Calu3 (cell line): ENCODE measurements around the gene MN1. TPM values are rescaled to one million over a fixed set of nuclear protein-coding genes. Genes with fewer than 3 reads are reported as not detected.

Experiments used
- BruUV-seq: library from RNA; stranded (reverse); fragments of 400-500 nt; replicated peaks from 2 replicates; lab custom pipeline; 2021; lab: Mats Ljungman, UMichigan
- CTCF ChIA-PET: fragments of 300-600 bp; sonication (Branson Sonifier 250); formaldehyde crosslinking; loops from one replicate; lab custom pipeline; 2022; ENCODE audit warnings: antibody characterized with exemption; lab: Charles Lee
- DNase-seq: peaks from one replicate; pipeline ENCODE4 v3.0.0; 2022
- H3K27ac Mint-ChIP-seq: one replicate; pipeline ENCODE4 v1.8.0; 2022; ENCODE audit warnings: mixed read lengths; ENCODE audit not compliant: unreplicated experiment
- H3K27me3 Mint-ChIP-seq: one replicate; pipeline ENCODE4 v1.8.0; 2022; ENCODE audit warnings: mixed read lengths; ENCODE audit not compliant: unreplicated experiment
- H3K36me3 Mint-ChIP-seq: one replicate; pipeline ENCODE4 v1.8.0; 2022; ENCODE audit warnings: mild to moderate bottlenecking, moderate library complexity, mixed read lengths; ENCODE audit not compliant: insufficient read depth, unreplicated experiment
- H3K4me1 Mint-ChIP-seq: one replicate; pipeline ENCODE4 v1.8.0; 2022; ENCODE audit warnings: mild to moderate bottlenecking, low read depth, mixed read lengths; ENCODE audit not compliant: unreplicated experiment
- H3K4me3 Mint-ChIP-seq: one replicate; pipeline ENCODE4 v1.8.0; 2022; ENCODE audit warnings: mild to moderate bottlenecking, low read depth, moderate library complexity, mixed read lengths; ENCODE audit not compliant: unreplicated experiment
- H3K9me3 Mint-ChIP-seq: one replicate; pipeline ENCODE4 v1.8.0; 2022; ENCODE audit warnings: low read depth, mixed read lengths; ENCODE audit not compliant: unreplicated experiment
- intact Hi-C: fragments of 100-400 bp; cut with micrococcal nuclease; formaldehyde crosslinking; loops from one replicate; pipeline ENCODE4 v1.10.0; 2022; ENCODE audit not compliant: unreplicated experiment
- total RNA-seq: library from RNA; stranded (reverse); gene quantifications from 2 replicates; pipeline ENCODE4 v1.2.3, GENCODE V29; 2022
- TF ChIP-seq, protein P1 (sequence below): fragments of 200-600 bp; IDR thresholded peaks from one replicate; pipeline ENCODE4 v1.8.0; 2022; ENCODE audit warnings: antibody characterized with exemption; ENCODE audit not compliant: unreplicated experiment

Gene MN1
- total RNA-seq, 1 experiment from 2014 or later = 2.3 TPM

DNA sequence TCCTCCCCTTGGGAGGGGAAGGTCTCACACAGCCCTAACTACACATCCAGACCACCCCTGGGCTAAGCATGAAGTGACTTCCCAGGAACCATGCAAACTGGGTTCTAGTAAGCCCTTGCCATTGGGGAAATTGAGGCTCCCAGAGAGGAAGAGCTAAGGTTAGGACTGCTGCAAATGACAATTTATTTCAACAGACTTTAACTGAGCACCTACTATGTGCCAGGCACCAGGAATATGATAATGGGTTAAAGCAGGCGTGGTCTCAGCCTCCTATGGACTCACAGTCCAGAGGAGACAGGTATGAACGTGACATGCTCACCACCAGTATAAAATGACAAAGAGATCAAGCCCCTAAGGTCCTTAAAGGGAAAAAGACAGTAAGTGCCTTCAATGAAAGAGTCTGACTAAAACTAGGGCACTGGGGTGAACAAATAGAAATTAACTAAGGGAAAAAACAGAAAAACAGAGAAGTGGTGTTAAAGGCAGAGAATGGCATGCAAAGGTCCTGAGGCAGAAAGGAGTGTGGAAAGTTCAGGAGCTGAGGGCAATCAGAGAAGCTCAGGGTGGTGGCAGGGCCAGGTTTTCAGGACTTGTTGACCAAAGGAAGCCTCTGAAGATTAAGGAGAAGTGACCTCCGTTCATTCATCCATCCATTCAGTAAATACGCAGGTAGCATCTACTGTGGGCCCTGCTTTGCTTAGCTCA lies 14.4 kb upstream of the MN1 start:
- intact Hi-C loops = no loop called here
- TF ChIP-seq, protein P1, sequence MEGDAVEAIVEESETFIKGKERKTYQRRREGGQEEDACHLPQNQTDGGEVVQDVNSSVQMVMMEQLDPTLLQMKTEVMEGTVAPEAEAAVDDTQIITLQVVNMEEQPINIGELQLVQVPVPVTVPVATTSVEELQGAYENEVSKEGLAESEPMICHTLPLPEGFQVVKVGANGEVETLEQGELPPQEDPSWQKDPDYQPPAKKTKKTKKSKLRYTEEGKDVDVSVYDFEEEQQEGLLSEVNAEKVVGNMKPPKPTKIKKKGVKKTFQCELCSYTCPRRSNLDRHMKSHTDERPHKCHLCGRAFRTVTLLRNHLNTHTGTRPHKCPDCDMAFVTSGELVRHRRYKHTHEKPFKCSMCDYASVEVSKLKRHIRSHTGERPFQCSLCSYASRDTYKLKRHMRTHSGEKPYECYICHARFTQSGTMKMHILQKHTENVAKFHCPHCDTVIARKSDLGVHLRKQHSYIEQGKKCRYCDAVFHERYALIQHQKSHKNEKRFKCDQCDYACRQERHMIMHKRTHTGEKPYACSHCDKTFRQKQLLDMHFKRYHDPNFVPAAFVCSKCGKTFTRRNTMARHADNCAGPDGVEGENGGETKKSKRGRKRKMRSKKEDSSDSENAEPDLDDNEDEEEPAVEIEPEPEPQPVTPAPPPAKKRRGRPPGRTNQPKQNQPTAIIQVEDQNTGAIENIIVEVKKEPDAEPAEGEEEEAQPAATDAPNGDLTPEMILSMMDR = no peak
- BruUV-seq = no TSS peak
- Mint-ChIP-seq H3K27ac (no peak overlapping the region), H3K4me3 (no peak overlapping the region), H3K9me3 (no peaks in the 10 kb centered on the region), H3K36me3 (no peaks in the 10 kb centered on the region), H3K27me3 (peaks cover 39% of the 10 kb centered on the region), H3K4me1 (peaks cover 1% of the 10 kb centered on the region)
- CTCF ChIA-PET = interaction anchor here (1.1 kb wide), 1 partner anchor 10 kb away, joined by 3 read pairs; no protein-coding TSS in a partner anchor
- no peak for DNase-seq

DNA sequence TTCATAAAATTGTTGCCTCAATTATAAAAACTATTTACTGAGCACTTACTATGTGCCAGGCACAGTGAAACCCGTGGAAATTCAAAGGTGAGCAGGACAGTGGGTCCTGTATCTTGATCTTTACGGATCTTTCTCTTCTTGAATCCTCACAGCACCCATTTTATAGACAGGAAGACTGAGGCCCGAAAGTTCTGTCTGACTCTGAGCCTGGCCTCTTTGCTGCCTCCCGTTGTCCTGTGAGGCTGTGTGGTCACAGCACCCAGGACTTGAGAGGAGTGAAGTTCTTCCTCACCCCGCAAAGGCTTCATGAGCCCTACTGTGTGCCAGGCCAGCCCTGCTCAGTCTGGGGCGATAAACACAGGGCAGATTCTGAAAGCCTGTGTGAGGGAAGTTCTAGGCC lies 13.4 kb upstream of the MN1 start:
- H3K27me3 Mint-ChIP-seq = peaks cover 43% of the 10 kb centered on the region
- no peaks in the 10 kb centered on the region for H3K9me3 Mint-ChIP-seq
- CTCF ChIA-PET = interaction anchor here (1.1 kb wide), 1 partner anchor 11 kb away, joined by 3 read pairs; no protein-coding TSS in a partner anchor
- no peak overlapping the region for H3K27ac Mint-ChIP-seq
- intact Hi-C loops = no loop called here
- TF ChIP-seq, protein P1 = no peak
- no peak overlapping the region for H3K4me3 Mint-ChIP-seq
- no peaks in the 10 kb centered on the region for H3K4me1 Mint-ChIP-seq
- H3K36me3 Mint-ChIP-seq = no peaks in the 10 kb centered on the region
- DNase-seq = no peak
- no TSS peak for BruUV-seq

DNA sequence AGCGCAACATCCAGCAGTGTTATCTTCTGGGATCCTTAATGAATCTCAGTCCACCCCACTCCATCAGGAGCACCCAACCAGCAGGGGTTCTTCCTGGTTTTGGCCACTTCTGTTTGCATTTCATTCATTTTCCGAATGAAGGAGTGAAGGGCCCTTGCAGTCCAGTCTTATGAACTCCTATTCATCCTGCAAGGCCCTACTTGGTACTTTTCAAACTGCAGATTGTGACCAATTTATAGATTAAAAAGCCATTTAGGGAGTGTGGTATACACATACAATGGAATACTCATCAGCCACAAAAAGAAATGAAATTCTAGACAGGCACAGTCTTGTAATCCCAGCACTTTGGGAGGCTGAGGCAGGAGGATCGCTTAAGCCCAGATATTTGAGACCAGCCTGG lies 10.2 kb upstream of the MN1 start:
- no peaks in the 10 kb centered on the region for H3K36me3 Mint-ChIP-seq

DNA sequence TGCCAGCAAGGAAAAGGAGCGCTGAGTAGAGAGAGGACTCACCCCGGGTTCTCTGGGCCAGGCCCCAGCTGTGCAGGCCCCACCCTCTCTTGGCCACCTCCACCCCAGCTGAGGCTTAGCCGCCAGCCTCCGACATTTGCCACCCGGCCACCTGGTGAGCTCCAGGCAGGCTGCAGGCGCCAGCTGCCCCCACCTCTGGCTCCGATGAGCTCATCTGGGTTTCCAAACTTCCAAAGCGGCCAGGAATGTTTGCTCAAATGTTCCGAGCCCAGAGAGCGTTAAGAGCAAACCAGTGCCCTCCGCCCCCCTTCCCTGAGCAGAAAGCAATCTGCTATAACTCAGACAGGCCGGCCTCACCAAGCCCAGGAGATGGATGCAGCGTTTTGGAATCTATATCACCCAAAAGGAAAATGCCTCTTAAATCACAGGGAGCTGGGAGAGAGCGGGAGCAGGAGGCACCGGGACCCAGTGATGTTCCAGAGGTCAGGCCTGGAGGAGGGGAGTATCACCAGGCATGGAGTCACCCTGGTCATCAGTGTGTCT lies 9.1 kb upstream of the MN1 start:
- no peaks in the 10 kb centered on the region for H3K9me3 Mint-ChIP-seq
- no peaks in the 10 kb centered on the region for H3K36me3 Mint-ChIP-seq
- CTCF ChIA-PET = interaction anchor here (0.6 to 0.7 kb wide), 2 partner anchors 69 to 431 kb away, joined by 3 read pairs; no protein-coding TSS in a partner anchor
- TF ChIP-seq, protein P1 = no peak
- peaks cover 50% of the 10 kb centered on the region for H3K27me3 Mint-ChIP-seq
- H3K4me3 Mint-ChIP-seq = no peak overlapping the region
- no TSS peak for BruUV-seq
- DNase-seq = no peak
- no peaks in the 10 kb centered on the region for H3K4me1 Mint-ChIP-seq
- no peak overlapping the region for H3K27ac Mint-ChIP-seq
- intact Hi-C loops = no loop called here

More for the DNA sequence above, 10.2 kb upstream of the MN1 start:
- H3K9me3 Mint-ChIP-seq = no peaks in the 10 kb centered on the region
- intact Hi-C loops = no loop called here
- CTCF ChIA-PET = no interaction called here
- TF ChIP-seq, protein P1 = no peak
- no peak overlapping the region for H3K27ac Mint-ChIP-seq
- no peak overlapping the region for H3K4me3 Mint-ChIP-seq
- DNase-seq = no peak
- BruUV-seq = no TSS peak
- H3K4me1 Mint-ChIP-seq = no peaks in the 10 kb centered on the region
- H3K27me3 Mint-ChIP-seq = peaks cover 57% of the 10 kb centered on the region
